ENCODE data around the gene ZP3. TPM values are rescaled to one million over a fixed set of nuclear protein-coding genes. Genes with fewer than 3 reads are reported as not detected.

ZP3 gene
- total RNA-seq, 1 experiment from 2014 or later, result 23.3 TPM

DNA sequence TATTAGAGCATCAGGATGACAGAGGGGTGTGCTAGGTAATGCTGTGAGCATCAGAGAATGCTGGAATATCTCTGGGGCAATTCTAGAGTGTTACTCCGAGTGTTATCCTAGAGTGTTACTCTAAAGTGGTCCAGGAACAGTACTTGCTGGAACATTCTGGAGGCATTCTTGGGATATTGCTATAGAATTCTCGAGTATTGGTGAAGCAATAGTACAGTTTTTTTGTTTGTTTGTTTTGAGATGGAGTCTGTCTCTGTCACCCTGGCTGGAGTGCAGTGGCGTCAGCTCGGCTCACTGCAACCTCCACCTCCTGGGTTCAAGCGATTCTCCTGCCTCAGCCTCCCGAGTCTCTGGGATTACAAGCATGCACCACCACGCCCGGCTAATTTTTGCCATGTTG lies 27.9 kb upstream of the ZP3 start:
- H3K4me1 ChIP-seq (ENCODE audit: control insufficient read depth, insufficient read depth, low read length), result peaks cover 5% of the 10 kb centered on the region; the same call in 1 of the 2 replicates
- peak overlapping the region; percentile 63 to 75; a peak in 3 of 4 replicates for H3K4me3 ChIP-seq (ENCODE audit: low read depth in 2 of 2, low read length in 2 of 2)
- DNase-seq (ENCODE audit: low read depth, low spot score) (no peak), ATAC-seq (no peak)
- no peaks in the 10 kb centered on the region for H3K36me3 ChIP-seq (ENCODE audit: control insufficient read depth, insufficient read depth, low read length)
- TF ChIP-seq, protein P1, sequence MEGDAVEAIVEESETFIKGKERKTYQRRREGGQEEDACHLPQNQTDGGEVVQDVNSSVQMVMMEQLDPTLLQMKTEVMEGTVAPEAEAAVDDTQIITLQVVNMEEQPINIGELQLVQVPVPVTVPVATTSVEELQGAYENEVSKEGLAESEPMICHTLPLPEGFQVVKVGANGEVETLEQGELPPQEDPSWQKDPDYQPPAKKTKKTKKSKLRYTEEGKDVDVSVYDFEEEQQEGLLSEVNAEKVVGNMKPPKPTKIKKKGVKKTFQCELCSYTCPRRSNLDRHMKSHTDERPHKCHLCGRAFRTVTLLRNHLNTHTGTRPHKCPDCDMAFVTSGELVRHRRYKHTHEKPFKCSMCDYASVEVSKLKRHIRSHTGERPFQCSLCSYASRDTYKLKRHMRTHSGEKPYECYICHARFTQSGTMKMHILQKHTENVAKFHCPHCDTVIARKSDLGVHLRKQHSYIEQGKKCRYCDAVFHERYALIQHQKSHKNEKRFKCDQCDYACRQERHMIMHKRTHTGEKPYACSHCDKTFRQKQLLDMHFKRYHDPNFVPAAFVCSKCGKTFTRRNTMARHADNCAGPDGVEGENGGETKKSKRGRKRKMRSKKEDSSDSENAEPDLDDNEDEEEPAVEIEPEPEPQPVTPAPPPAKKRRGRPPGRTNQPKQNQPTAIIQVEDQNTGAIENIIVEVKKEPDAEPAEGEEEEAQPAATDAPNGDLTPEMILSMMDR (IDR thresholded peaks at IDR 0.05), result no peak
- TF ChIP-seq, protein P2, sequence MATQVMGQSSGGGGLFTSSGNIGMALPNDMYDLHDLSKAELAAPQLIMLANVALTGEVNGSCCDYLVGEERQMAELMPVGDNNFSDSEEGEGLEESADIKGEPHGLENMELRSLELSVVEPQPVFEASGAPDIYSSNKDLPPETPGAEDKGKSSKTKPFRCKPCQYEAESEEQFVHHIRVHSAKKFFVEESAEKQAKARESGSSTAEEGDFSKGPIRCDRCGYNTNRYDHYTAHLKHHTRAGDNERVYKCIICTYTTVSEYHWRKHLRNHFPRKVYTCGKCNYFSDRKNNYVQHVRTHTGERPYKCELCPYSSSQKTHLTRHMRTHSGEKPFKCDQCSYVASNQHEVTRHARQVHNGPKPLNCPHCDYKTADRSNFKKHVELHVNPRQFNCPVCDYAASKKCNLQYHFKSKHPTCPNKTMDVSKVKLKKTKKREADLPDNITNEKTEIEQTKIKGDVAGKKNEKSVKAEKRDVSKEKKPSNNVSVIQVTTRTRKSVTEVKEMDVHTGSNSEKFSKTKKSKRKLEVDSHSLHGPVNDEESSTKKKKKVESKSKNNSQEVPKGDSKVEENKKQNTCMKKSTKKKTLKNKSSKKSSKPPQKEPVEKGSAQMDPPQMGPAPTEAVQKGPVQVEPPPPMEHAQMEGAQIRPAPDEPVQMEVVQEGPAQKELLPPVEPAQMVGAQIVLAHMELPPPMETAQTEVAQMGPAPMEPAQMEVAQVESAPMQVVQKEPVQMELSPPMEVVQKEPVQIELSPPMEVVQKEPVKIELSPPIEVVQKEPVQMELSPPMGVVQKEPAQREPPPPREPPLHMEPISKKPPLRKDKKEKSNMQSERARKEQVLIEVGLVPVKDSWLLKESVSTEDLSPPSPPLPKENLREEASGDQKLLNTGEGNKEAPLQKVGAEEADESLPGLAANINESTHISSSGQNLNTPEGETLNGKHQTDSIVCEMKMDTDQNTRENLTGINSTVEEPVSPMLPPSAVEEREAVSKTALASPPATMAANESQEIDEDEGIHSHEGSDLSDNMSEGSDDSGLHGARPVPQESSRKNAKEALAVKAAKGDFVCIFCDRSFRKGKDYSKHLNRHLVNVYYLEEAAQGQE (IDR thresholded peaks at IDR 0.05; ENCODE audit: insufficient read depth in 1 of 2, low read depth in 2 of 2, low read length in 1 of 2), result no peak
- TF ChIP-seq POLR2AphosphoS5 (IDR thresholded peaks at IDR 0.05; ENCODE audit: low read depth, low read length) (no peak), SIN3A (IDR thresholded peaks at IDR 0.05; ENCODE audit: borderline replicate concordance, insufficient read depth, low read depth, low read length) (no peak), TCF7L2 (IDR thresholded peaks at IDR 0.05; ENCODE audit: low read depth, low read length) (no peak)
- BruUV-seq (replicated peaks), result no TSS peak
- H3K27ac ChIP-seq (ENCODE audit: low read length), result peak overlapping the region; percentile 54; the same call in 1 of the 2 replicates
- no peaks in the 10 kb centered on the region for H3K27me3 ChIP-seq (ENCODE audit: control insufficient read depth, insufficient read depth, low read length)
- ChIA-PET CTCF (no interaction called here), POLR2A (no interaction called here)
- no peaks in the 10 kb centered on the region for H3K9me3 ChIP-seq (ENCODE audit: control insufficient read depth, insufficient read depth, low read depth, low read length)
- in situ Hi-C loops (cut with HindIII; ENCODE audit: low pct_unique_long_range_greater_than_20kb, low sequenced_read_pairs), result no loop called here
- intact Hi-C loops (cut with micrococcal nuclease; ENCODE audit: unreplicated experiment), result no loop called here

DNA sequence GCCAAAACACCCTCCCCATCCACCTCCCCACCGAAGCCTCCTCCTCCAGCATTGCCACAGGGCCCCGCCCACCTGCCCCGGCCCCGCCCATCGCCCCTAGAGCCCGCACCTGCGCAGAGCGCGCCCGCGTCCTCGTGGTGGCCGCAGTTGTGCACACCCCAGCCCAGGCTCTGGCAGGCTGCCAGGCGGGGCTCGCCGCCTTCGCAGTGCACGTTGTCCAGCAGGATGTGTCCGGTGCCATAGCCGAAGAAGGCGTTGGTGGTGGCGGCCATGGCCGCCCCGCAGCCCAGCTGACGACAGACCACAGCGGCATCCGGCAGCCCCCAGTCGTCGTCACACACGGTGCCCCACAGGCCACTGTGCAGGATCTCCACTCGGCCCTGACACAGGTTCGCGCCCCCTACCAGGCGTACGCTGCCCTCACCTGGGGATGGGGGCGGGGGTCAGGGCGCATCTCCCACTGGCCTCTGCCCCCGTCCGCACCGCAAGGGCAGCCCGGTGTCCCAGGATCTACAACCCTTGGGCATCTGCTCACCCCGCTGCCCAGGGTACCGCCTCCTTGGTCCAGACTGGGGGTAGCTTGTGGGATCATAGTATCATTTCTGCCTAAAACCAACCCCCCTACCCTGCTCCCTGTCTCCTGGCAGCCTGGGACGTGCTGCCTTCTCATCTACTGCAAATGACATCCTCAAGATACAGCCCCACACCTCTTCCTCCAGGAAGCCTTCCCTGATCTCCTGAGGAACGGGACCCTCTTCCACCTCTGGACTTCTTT lies 27.2 kb upstream of the ZP3 start:
- H3K27ac ChIP-seq (ENCODE audit: low read length), result peak overlapping the region; percentile 87
- intact Hi-C loops (cut with micrococcal nuclease; ENCODE audit: unreplicated experiment) (no loop called here), in situ Hi-C loops (cut with HindIII; ENCODE audit: low pct_unique_long_range_greater_than_20kb, low sequenced_read_pairs) (no loop called here)
- no peaks in the 10 kb centered on the region for H3K9me3 ChIP-seq (ENCODE audit: control insufficient read depth, insufficient read depth, low read depth, low read length)
- H3K4me1 ChIP-seq (ENCODE audit: control insufficient read depth, insufficient read depth, low read length), result peaks cover 2% of the 10 kb centered on the region; the same call in 1 of the 2 replicates
- H3K4me3 ChIP-seq (ENCODE audit: low read depth in 2 of 2, low read length in 2 of 2), result peak overlapping the region; percentile 63 to 75
- ChIA-PET POLR2A (interaction anchor here (0.6 kb wide), 2 partner anchors 28 to 34 kb away, joined by 3 to 4 read pairs; no protein-coding TSS in a partner anchor), CTCF (no interaction called here)
- no peaks in the 10 kb centered on the region for H3K27me3 ChIP-seq (ENCODE audit: control insufficient read depth, insufficient read depth, low read length)
- BruUV-seq (replicated peaks), result no TSS peak
- ATAC-seq (peak; percentile 79), DNase-seq (ENCODE audit: low read depth, low spot score) (no peak)
- H3K36me3 ChIP-seq (ENCODE audit: control insufficient read depth, insufficient read depth, low read length), result no peaks in the 10 kb centered on the region
- no peak for TF ChIP-seq SIN3A (IDR thresholded peaks at IDR 0.05; ENCODE audit: borderline replicate concordance, insufficient read depth, low read depth, low read length)
- no peak for TF ChIP-seq TCF7L2 (IDR thresholded peaks at IDR 0.05; ENCODE audit: low read depth, low read length)
- peak; percentile 83 for TF ChIP-seq POLR2AphosphoS5 (IDR thresholded peaks at IDR 0.05; ENCODE audit: low read depth, low read length)

DNA sequence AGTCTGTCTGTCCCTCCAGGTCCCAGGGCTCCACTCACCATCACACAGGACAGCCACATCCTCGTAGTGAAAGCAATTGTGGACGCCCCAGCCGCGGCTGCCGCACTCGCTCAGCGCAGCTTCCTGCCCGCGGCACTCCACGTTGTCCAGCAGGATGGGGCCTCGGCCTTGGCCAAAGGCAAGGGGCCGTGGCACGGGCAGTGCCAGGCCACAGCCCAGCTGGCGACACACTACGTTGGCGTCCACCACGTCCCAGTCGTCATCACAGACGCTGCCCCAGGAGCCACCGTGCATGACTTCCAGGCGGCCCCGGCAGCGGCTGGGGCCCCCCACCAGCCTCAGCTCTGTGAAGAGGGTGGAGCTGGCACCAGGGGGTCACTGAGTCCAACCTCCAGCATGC lies 24.5 kb upstream of the ZP3 start:
- CTCF ChIA-PET, result no interaction called here
- intact Hi-C loops (cut with micrococcal nuclease; ENCODE audit: unreplicated experiment) (no loop called here), in situ Hi-C loops (cut with HindIII; ENCODE audit: low pct_unique_long_range_greater_than_20kb, low sequenced_read_pairs) (no loop called here)
- TF ChIP-seq, protein P1 (IDR thresholded peaks at IDR 0.05), result no peak
- TF ChIP-seq TCF7L2 (IDR thresholded peaks at IDR 0.05; ENCODE audit: low read depth, low read length) (no peak), POLR2AphosphoS5 (IDR thresholded peaks at IDR 0.05; ENCODE audit: low read depth, low read length) (no peak), SIN3A (IDR thresholded peaks at IDR 0.05; ENCODE audit: borderline replicate concordance, insufficient read depth, low read depth, low read length) (no peak)
- TF ChIP-seq, protein P2 (IDR thresholded peaks at IDR 0.05; ENCODE audit: insufficient read depth in 1 of 2, low read depth in 2 of 2, low read length in 1 of 2), result no peak
- no peaks in the 10 kb centered on the region for H3K27me3 ChIP-seq (ENCODE audit: control insufficient read depth, insufficient read depth, low read length)
- H3K36me3 ChIP-seq (ENCODE audit: control insufficient read depth, insufficient read depth, low read length), result no peaks in the 10 kb centered on the region
- H3K27ac ChIP-seq (ENCODE audit: low read length), result no peak overlapping the region
- POLR2A ChIA-PET, result interaction anchor here (0.6 kb wide), 1 partner anchor 204 kb away, joined by 4 read pairs; no protein-coding TSS in a partner anchor
- no peak overlapping the region for H3K4me3 ChIP-seq (ENCODE audit: low read depth in 2 of 2, low read length in 2 of 2)
- no TSS peak for BruUV-seq (replicated peaks)
- no peaks in the 10 kb centered on the region for H3K4me1 ChIP-seq (ENCODE audit: control insufficient read depth, insufficient read depth, low read length)
- H3K9me3 ChIP-seq (ENCODE audit: control insufficient read depth, insufficient read depth, low read depth, low read length), result no peaks in the 10 kb centered on the region
- ATAC-seq (no peak), DNase-seq (ENCODE audit: low read depth, low spot score) (no peak)
